ENCODE measurements around the gene TMEM72.

TMEM72 gene

GRCh38 chr10:44979281-44980191 lies 68.4 kb downstream of the TMEM72 start:
- TF ChIP-seq CTCF (IDR thresholded peaks at IDR 0.05; ENCODE audit: insufficient read depth, low read depth, low read length, missing control alignments): no peak
- no peak for DNase-seq (ENCODE audit: low read depth)
- no peak overlapping the region for H3K4me3 ChIP-seq (ENCODE audit: low read depth, low read length)

- no peak overlapping the region for H3K4me3 ChIP-seq (ENCODE audit: low read depth, low read length)
- TF ChIP-seq CTCF (IDR thresholded peaks at IDR 0.05; ENCODE audit: insufficient read depth, low read depth, low read length, missing control alignments): no peak
- DNase-seq (ENCODE audit: low read depth): peak; percentile 48
These were observed 69.4 kb downstream of the TMEM72 start for GRCh38 chr10:44980309-44981171.

- DNase-seq (ENCODE audit: low read depth): peak; percentile 67
- TF ChIP-seq CTCF (IDR thresholded peaks at IDR 0.05; ENCODE audit: insufficient read depth, low read depth, low read length, missing control alignments): no peak
- no peak overlapping the region for H3K4me3 ChIP-seq (ENCODE audit: low read depth, low read length)
These were observed 70.3 kb downstream of the TMEM72 start for GRCh38 chr10:44981172-44982113.

GRCh38 chr10:44982114-44982460 lies 71.0 kb downstream of the TMEM72 start:
- no peak for DNase-seq (ENCODE audit: low read depth)
- TF ChIP-seq CTCF (IDR thresholded peaks at IDR 0.05; ENCODE audit: insufficient read depth, low read depth, low read length, missing control alignments): no peak

GRCh38 chr10:44982496-44982895 lies 71.4 kb downstream of the TMEM72 start:
- H3K4me3 ChIP-seq (ENCODE audit: low read depth, low read length): peak overlapping the region; percentile 1; the same call in 1 of the 2 replicates
- no peak for DNase-seq (ENCODE audit: low read depth)
- TF ChIP-seq CTCF (IDR thresholded peaks at IDR 0.05; ENCODE audit: insufficient read depth, low read depth, low read length, missing control alignments): no peak

More at GRCh38 chr10:44982114-44982460, 71.0 kb downstream of the TMEM72 start:
- H3K4me3 ChIP-seq (ENCODE audit: low read depth, low read length): peak overlapping the region; percentile 1; the same call in 1 of the 2 replicates

Data from GM12865 (cell line).